Measurements from ENCODE around the gene GHDC.
"Not testable (repeated sequence)": the region's sequence is repeated elsewhere in the genome, so short reads cannot be mapped to it uniquely, and the experiment has no call there.

GHDC gene

GRCh38 chr17:42187833-42188232 is 6.5 kb downstream of the GHDC start:
- Histone ChIP-seq H3K27me3 (ENCODE audit: insufficient read depth, low read length) (no peaks in the 10 kb centered on the region), H3F3A (ENCODE audit: insufficient read depth, low read length) (no peaks in the 10 kb centered on the region), H3K9me2 (ENCODE audit: low read depth, low read length) (no peaks in the 10 kb centered on the region), H3K4me2 (ENCODE audit: low read length) (no peak overlapping the region), H3K36me3 (ENCODE audit: insufficient read depth, low read length) (no peaks in the 10 kb centered on the region), H4K20me1 (ENCODE audit: insufficient read depth, low read length) (no peaks in the 10 kb centered on the region), H2AFZ (ENCODE audit: low read length) (no peak overlapping the region), H3K4me3 (ENCODE audit: low read depth, low read length, poor library complexity, severe bottlenecking) (no peak overlapping the region), H3K4me1 (ENCODE audit: insufficient read depth, low read length, severe bottlenecking) (peaks cover 25% of the 10 kb centered on the region), H3K9ac (ENCODE audit: low read length) (no peak overlapping the region), H3K9me3 (ENCODE audit: low read length) (no peaks in the 10 kb centered on the region), H3K79me2 (ENCODE audit: insufficient read depth, low read length) (no peaks in the 10 kb centered on the region), H3K27ac (ENCODE audit: low read depth, low read length, poor library complexity, severe bottlenecking) (no peak overlapping the region)
- TF ChIP-seq CTCF (IDR thresholded peaks at IDR 0.05; ENCODE audit: low read length) = no peak
- no peak for TF ChIP-seq EZH2 (IDR thresholded peaks at IDR 0.05; ENCODE audit: borderline replicate concordance, low read length)

DNA sequence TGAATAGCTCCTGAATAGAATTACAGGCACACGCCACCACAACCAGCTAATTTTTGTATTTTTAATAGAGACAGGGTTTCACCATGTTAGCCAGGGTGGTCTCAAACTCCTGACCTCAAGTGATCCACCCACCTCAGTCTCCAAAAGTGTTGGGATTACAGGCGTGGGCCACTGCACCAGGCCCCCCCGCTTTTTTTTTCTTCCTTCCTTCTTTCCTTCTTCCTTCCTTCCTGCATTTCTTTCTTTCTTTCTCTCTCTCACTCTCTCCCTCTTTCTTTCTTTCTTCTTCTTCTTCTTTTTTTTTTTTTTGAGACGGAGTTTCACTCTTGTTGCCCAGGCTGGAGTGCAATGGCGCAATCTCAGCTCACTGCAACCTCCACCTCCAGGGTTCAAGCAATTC is 8.1 kb downstream of the GHDC start:
- H3K9me2 ChIP-seq (ENCODE audit: low read depth, low read length); H3K4me2 ChIP-seq (ENCODE audit: low read length); H3K79me2 ChIP-seq (ENCODE audit: insufficient read depth, low read length); H3K27ac ChIP-seq (ENCODE audit: low read depth, low read length, poor library complexity, severe bottlenecking); H3K36me3 ChIP-seq (ENCODE audit: insufficient read depth, low read length); H3K9me3 ChIP-seq (ENCODE audit: low read length); H3K27me3 ChIP-seq (ENCODE audit: insufficient read depth, low read length); H2AFZ ChIP-seq (ENCODE audit: low read length); H4K20me1 ChIP-seq (ENCODE audit: insufficient read depth, low read length); H3K4me3 ChIP-seq (ENCODE audit: low read depth, low read length, poor library complexity, severe bottlenecking); H3K9ac ChIP-seq (ENCODE audit: low read length); H3F3A ChIP-seq (ENCODE audit: insufficient read depth, low read length): not testable (repeated sequence)
- H3K4me1 ChIP-seq (ENCODE audit: insufficient read depth, low read length, severe bottlenecking) = peaks cover 30% of the 10 kb centered on the region

- Histone ChIP-seq H3K27ac (ENCODE audit: low read depth, low read length, poor library complexity, severe bottlenecking) (no peak overlapping the region), H3K4me3 (ENCODE audit: low read depth, low read length, poor library complexity, severe bottlenecking) (no peak overlapping the region), H3K9me2 (ENCODE audit: low read depth, low read length) (no peaks in the 10 kb centered on the region), H3K9me3 (ENCODE audit: low read length) (no peaks in the 10 kb centered on the region), H3K4me2 (ENCODE audit: low read length) (no peak overlapping the region), H4K20me1 (ENCODE audit: insufficient read depth, low read length) (no peaks in the 10 kb centered on the region), H3F3A (ENCODE audit: insufficient read depth, low read length) (no peaks in the 10 kb centered on the region), H3K9ac (ENCODE audit: low read length) (no peak overlapping the region), H3K27me3 (ENCODE audit: insufficient read depth, low read length) (no peaks in the 10 kb centered on the region), H3K36me3 (ENCODE audit: insufficient read depth, low read length) (no peaks in the 10 kb centered on the region), H2AFZ (ENCODE audit: low read length) (no peak overlapping the region), H3K79me2 (ENCODE audit: insufficient read depth, low read length) (no peaks in the 10 kb centered on the region), H3K4me1 (ENCODE audit: insufficient read depth, low read length, severe bottlenecking) (peaks cover 36% of the 10 kb centered on the region)
- TF ChIP-seq EZH2 (IDR thresholded peaks at IDR 0.05; ENCODE audit: borderline replicate concordance, low read length) (no peak), CTCF (IDR thresholded peaks at IDR 0.05; ENCODE audit: low read length) (no peak)
Observed at GRCh38 chr17:42185621-42185930, 8.7 kb downstream of the GHDC start.

- no peaks in the 10 kb centered on the region for H3K79me2 ChIP-seq (ENCODE audit: insufficient read depth, low read length)
- no peaks in the 10 kb centered on the region for H3K36me3 ChIP-seq (ENCODE audit: insufficient read depth, low read length)
- H3F3A ChIP-seq (ENCODE audit: insufficient read depth, low read length) = no peaks in the 10 kb centered on the region
- H3K9me2 ChIP-seq (ENCODE audit: low read depth, low read length) = no peaks in the 10 kb centered on the region
- H3K4me2 ChIP-seq (ENCODE audit: low read length) = peak within 1 kb of the TSS; percentile 82
- no peaks in the 10 kb centered on the region for H3K27me3 ChIP-seq (ENCODE audit: insufficient read depth, low read length)
- H3K27ac ChIP-seq (ENCODE audit: low read depth, low read length, poor library complexity, severe bottlenecking) = no peak within 1 kb of the TSS
- H3K4me3 ChIP-seq (ENCODE audit: low read depth, low read length, poor library complexity, severe bottlenecking) = peak within 1 kb of the TSS; percentile 68
- peaks cover 40% of the 10 kb centered on the region for H3K4me1 ChIP-seq (ENCODE audit: insufficient read depth, low read length, severe bottlenecking)
- TF ChIP-seq CTCF (IDR thresholded peaks at IDR 0.05; ENCODE audit: low read length) (no peak), EZH2 (IDR thresholded peaks at IDR 0.05; ENCODE audit: borderline replicate concordance, low read length) (no peak)
- H4K20me1 ChIP-seq (ENCODE audit: insufficient read depth, low read length) = no peaks in the 10 kb centered on the region
- H3K9ac ChIP-seq (ENCODE audit: low read length) = peak within 1 kb of the TSS; percentile 22; the same call in 1 of the 2 replicates
- no peaks in the 10 kb centered on the region for H3K9me3 ChIP-seq (ENCODE audit: low read length)
- H2AFZ ChIP-seq (ENCODE audit: low read length) = no peak within 1 kb of the TSS
Observed at GRCh38 chr17:42184713-42185620, 9.3 kb downstream of the GHDC start, which contains the start of gene HCRT. Gene HCRT (minus strand): TSS chr17:42185452. CDS start chr17:42185365, 87 bp downstream.

Measured in OCI-LY1 (cell line).